Stimulated activated CD4-positive, alpha-beta T cell treated with anti-CD3 and anti-CD28 coated beads, Interleukin-4, amount 100 ng/mL, for 4 hours (primary cell): ENCODE data around the gene SEMA4A.
"Not testable (repeated sequence)": the region's sequence is repeated elsewhere in the genome, so short reads cannot be mapped to it uniquely, and the experiment has no call there.

Experiments
- DNase-seq, 2 experiments: peaks; one replicate each; pipeline ENCODE4 v3.0.0-alpha.2; 2020

Gene SEMA4A

GRCh38 chr1:156162430-156163037 lies 9.1 kb downstream of the SEMA4A start:
- DNase-seq, result no peak

DNA sequence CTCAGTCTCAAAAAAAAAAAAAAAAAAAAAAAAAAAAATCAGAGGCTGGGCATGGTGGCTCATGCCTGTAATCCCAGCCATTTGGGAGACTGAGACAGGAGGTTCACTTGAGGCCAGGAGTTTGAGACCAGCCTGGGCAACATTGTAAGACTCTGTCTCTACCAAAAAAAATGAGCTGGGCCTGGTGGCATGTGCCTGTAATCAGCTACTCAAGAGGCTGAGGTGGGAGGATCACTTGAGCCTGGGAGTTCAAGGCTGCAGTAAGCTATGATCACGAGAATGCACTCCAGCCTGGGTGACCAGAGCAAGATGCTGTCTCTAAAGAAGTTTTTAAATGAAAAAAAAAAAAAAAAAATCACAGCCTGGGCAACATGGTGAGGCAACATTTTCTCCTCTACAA lies 10.3 kb downstream of the SEMA4A start:
- DNase-seq, result no peak

- no peak for DNase-seq
Measured at GRCh38 chr1:156164125-156164831, 10.9 kb downstream of the SEMA4A start.

DNA sequence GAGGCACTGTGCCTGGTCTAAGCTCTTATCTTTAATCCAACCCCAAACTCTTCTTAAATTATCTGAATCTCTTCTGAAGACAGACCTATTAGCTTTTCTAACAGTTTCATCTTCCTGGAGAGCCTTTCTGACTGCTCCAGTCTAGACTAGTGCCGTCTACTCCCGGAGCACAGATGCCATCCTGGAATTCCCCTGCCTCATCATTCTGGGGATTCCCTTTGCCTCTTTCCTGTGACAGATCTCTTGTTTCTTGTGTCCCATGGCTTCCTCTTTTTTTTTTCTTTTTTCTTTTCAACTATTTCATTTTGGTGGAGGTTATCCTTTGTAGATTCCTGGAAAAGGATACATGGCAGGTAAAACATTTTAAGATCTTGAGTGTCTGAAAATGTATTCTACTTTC lies 11.7 kb downstream of the SEMA4A start:
- no peak for DNase-seq

GRCh38 chr1:156167536-156167935 lies 14.2 kb downstream of the SEMA4A start:
- no peak for DNase-seq

GRCh38 chr1:156172696-156173470 lies 19.5 kb downstream of the SEMA4A start:
- no peak for DNase-seq

DNA sequence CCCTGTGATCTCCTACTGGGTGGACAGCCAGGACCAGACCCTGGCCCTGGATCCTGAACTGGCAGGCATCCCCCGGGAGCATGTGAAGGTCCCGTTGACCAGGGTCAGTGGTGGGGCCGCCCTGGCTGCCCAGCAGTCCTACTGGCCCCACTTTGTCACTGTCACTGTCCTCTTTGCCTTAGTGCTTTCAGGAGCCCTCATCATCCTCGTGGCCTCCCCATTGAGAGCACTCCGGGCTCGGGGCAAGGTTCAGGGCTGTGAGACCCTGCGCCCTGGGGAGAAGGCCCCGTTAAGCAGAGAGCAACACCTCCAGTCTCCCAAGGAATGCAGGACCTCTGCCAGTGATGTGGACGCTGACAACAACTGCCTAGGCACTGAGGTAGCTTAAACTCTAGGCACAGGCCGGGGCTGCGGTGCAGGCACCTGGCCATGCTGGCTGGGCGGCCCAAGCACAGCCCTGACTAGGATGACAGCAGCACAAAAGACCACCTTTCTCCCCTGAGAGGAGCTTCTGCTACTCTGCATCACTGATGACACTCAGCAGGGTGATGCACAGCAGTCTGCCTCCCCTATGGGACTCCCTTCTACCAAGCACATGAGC lies 23.3 kb downstream of the SEMA4A start:
- no peak for DNase-seq

- DNase-seq, result no peak
Measured at GRCh38 chr1:156177919-156178654, 24.7 kb downstream of the SEMA4A start.

DNA sequence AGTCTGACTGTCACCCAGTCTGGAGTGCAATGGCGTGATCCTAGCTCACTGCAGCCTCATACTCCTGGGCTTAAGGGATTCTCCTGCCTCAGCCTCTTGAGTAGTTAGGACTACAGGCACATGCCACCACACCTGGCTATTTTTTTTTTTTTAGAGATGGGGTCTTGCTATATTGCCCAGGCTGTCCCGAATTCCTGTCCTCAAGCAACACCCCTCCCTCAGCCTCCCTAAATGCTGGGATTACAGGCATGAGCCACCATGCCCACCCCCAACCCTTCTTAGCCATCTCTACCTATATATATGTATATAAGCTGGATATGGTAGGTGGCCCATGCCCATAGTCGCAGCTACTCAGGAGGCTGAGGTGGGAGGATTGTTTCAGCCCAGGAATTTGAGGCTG lies 27.1 kb downstream of the SEMA4A start:
- DNase-seq, result no peak

DNA sequence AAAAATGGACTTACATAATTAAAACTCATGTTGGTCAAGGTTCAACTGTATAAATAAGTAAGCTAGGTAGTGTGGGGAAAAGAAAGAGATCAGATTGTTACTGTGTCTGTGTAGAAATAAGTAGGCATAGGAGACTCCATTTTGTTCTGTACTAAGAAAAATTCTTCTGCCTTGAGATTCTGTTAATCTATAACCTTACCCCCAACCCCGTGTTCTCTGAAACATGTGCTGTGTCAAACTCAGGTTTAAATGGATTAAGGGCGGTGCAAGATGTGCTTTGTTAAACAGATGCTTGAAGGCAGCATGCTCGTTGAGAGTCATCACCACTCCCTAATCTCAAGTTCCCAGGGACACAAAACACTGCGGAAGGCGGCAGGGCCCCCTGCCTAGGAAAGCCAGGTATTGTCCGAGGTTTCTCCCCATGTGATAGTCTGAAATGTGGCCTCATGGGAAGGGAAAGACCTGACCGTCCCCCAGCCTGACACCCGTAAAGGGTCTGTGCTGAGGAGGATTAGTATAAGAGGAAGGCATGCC lies 28.1 kb downstream of the SEMA4A start:
- not testable (repeated sequence) for DNase-seq

DNA sequence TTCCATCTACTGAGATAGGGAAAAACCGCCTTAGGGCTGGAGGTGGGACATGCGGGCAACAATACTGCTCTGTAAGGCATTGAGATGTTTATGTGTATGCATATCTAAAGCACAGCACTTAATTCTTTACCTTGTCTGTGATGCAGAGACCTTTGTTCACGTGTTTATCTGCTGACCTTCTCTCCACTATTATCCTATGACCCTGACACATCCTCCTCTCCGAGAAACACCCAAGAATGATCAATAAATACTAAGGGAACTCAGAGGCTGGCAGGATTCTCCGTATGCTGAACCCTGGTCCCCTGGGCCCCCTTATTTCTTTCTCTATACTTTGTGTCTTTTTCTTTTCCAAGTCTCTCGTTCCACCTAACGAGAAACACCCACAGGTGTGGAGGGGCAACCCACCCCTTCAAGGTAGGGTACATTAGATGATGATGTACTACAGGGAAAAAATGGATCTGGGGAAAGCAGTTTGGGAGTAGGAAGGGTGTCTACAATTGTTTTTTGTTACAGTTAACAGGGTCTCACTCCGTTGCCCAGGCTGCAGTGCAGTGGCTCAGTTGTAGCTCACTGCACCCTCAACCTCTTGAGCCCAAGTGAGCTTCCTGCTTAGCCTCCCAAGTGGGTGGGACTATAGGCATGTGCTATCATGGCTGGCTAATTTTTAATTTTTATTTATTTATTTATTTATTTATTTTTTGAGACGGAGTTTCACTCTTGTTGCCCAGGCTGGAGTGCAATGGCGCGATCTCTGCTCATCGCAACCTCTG lies 28.8 kb downstream of the SEMA4A start:
- not testable (repeated sequence) for DNase-seq

GRCh38 chr1:156186347-156187177 lies 33.2 kb downstream of the SEMA4A start:
- not testable (repeated sequence) for DNase-seq

DNA sequence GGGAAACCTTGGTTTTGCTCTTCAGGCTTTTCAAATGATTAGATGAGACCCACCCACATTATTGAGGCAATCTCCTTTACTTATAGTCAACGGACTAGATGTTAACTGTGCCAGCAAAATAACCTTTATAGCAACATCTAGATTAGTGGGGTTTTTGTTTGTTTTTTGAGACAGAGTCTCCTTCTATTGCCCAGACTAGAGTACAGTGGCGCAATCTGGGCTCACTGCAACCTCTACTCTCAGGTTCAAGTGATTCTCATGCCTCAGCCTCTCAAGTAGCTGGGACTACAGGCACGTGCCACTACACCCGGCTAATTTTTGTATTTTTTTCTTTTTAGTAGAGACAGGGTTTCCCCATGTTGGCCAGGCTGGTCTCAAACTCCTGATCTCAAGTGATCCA lies 36.9 kb downstream of the SEMA4A start:
- not testable (repeated sequence) for DNase-seq

GRCh38 chr1:156191292-156191964 lies 38.0 kb downstream of the SEMA4A start:
- DNase-seq, result no peak

- DNase-seq, result no peak
Measured at GRCh38 chr1:156193208-156193487, 39.8 kb downstream of the SEMA4A start.

GRCh38 chr1:156193488-156194299 lies 40.3 kb downstream of the SEMA4A start, which contains the start of gene SLC25A44:
SLC25A44 (plus strand) TSS chr1:156194104; CDS start chr1:156199848, 5,744 bp downstream.
- DNase-seq, result peak; percentile 90 to 97

DNA sequence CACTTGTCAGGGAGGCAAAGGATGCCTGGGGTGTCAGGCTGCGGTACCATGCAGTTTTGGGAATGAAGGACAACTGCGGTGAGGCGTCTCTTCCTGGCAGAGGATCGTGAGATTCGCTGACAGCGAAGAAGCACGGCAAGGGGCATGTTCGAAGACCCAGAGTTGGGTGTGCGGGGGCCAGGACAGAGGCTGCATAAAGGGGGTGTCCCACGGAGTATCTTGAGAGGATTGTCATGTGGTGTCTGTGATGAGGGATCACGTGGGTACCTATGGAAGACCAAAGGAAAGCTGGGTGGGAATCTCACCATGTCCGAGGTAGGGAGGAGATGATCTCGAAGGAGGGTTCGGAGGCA lies 40.9 kb downstream of the SEMA4A start:
- no peak for DNase-seq

DNA sequence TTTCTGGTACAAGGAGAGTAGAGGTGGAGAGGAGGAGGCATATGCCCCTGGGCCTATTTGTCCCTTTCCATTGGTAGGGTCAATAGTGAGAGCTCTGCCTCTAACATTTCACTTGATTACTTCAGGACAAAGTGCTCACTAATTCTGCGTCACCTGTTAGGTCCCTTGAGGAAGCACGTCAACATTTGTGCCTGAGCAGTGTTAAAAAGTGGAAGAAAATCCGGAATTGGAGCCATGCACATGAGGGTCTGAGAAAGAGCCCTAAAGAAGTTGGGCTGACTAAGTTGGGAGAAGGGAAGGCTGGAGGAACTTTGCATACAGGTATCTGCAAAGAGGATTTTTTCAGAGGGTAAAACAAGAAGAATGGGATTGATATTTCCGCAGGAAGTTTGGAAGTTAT lies 42.5 kb downstream of the SEMA4A start:
- no peak for DNase-seq

- DNase-seq, result no peak
Measured at GRCh38 chr1:156196445-156196844, 43.1 kb downstream of the SEMA4A start.
